Epithelial cell of proximal tubule (primary cell): Measurements from ENCODE around the gene CD247. TPM values are rescaled to one million over a fixed set of nuclear protein-coding genes. Genes with fewer than 3 reads are reported as not detected.

Experiments used
- DNase-seq: peaks from one replicate; pipeline ENCODE4 v3.0.0-alpha.2; 2011; ENCODE audit warnings: low read depth
- H3K4me3 ChIP-seq: 2 replicates; pipeline ENCODE4 v1.5.1; 2011; ENCODE audit warnings: low read depth, mild to moderate bottlenecking, low read length
- CTCF ChIP-seq: conservative IDR thresholded peaks from 2 replicates; pipeline ENCODE4 v1.5.1; 2012; ENCODE audit warnings: low read depth, mild to moderate bottlenecking, low read length
- total RNA-seq: library from RNA; depleted of rRNA; stranded (reverse); fragments of >200 nt; gene quantifications from 2 replicates; pipeline ENCODE4 v1.2.3, GENCODE V29; 2015

CD247 gene
- total RNA-seq, 1 donor from 2014 or later: not detected

DNA sequence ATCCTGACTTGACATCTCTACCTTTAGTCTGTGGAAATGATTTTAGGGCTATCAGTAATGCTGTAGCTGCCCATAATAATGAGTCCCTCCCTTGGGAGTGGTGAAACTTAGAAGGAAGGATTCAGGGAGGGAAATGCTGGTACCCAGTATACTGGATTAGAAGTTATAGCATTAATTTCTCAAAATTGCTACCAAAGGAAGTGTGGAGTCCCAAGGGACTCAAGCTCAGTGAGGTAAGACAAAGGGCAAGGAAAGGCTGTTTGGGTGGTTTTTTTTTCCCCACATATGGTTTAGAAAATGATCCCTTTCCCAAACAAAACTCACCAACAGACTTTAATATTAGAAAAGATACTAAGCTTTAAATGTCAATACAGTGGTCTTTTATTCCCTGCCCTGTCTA lies 99.9 kb downstream of the CD247 start:
- no peak for DNase-seq
- no peak overlapping the region for H3K4me3 ChIP-seq
- no peak for TF ChIP-seq CTCF

GRCh38 chr1:167416506-167416905 lies 101.8 kb downstream of the CD247 start:
- H3K4me3 ChIP-seq: no peak overlapping the region
- no peak for DNase-seq
- TF ChIP-seq CTCF: no peak

GRCh38 chr1:167413328-167413727 lies 105.0 kb downstream of the CD247 start:
- TF ChIP-seq CTCF: no peak

GRCh38 chr1:167412920-167413319 lies 105.4 kb downstream of the CD247 start:
- TF ChIP-seq CTCF: no peak
- DNase-seq: no peak
- H3K4me3 ChIP-seq: no peak overlapping the region

More at GRCh38 chr1:167413328-167413727, 105.0 kb downstream of the CD247 start:
- no peak overlapping the region for H3K4me3 ChIP-seq
- DNase-seq: no peak

- no peak overlapping the region for H3K4me3 ChIP-seq
- TF ChIP-seq CTCF: no peak
- DNase-seq: no peak
Observed at GRCh38 chr1:167412072-167412471, 106.3 kb downstream of the CD247 start.

GRCh38 chr1:167409183-167409582 lies 109.1 kb downstream of the CD247 start:
- H3K4me3 ChIP-seq: no peak overlapping the region
- no peak for DNase-seq
- peak; percentile 40 for TF ChIP-seq CTCF

- H3K4me3 ChIP-seq: no peak overlapping the region
- no peak for TF ChIP-seq CTCF
- DNase-seq: no peak
Observed at GRCh38 chr1:167408355-167408754, 110.0 kb downstream of the CD247 start.
